Activated gamma-delta T cell treated with Interleukin-2 at 50 U/mL for 16 hours (primary cell): ENCODE data around the gene PSEN2.
"Not testable (repeated sequence)": the region's sequence is repeated elsewhere in the genome, so short reads cannot be mapped to it uniquely, and the experiment has no call there.

Experiments
- DNase-seq: peaks from one replicate; pipeline ENCODE4 v3.0.0-alpha.2; 2020

PSEN2 gene

DNA sequence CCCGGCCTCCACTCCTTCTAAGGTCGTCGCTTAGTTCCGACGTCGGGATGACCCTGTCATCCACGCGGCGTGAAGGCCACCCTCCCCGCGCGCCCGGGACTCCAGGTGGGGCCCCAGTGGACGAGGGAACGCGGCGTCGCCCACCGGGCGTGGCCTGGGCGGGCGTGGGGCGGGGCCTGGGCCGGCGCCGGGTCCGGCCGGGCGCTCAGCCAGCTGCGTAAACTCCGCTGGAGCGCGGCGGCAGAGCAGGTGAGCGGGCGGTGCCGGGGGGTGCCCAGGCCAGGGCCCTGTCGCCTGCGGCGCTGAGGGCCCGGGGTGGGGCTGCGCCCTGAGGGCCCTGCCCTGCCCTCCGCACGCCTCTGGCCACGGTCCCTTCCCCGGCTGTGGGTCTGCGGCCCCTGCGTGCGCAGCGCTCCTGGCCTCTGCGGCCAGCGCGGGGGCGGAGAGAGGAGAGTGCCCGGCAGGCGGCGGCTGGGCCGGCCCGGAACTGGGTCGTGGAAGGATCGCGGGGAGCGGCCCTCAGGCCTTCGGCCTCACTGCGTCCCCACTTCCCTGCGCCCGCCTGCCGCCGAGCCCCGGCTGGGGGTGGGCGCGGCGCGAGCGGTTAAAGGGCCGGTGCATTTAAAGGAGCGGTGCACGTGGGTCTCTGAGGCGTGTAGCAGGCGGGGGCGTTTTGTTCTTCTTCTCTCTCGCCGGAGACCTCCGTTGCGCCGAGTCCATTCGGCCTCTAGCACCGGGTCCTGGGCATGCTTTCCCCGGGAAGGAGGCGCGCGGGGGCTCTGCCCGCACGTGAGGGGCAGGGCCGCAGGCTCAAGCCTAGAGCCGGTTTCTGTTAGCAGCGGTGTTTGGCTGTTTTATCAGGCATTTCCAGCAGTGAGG lies at the start of gene PSEN2:
TSS of gene PSEN2 (plus strand) at position 216 of the 879 bp plus-strand sequence. CDS start 11,292 bp downstream, outside the sequence.
- peak; percentile 52 for DNase-seq

- no peak for DNase-seq
Measured at GRCh38 chr1:226820941-226821718, 49.3 kb upstream of the PSEN2 start.

DNA sequence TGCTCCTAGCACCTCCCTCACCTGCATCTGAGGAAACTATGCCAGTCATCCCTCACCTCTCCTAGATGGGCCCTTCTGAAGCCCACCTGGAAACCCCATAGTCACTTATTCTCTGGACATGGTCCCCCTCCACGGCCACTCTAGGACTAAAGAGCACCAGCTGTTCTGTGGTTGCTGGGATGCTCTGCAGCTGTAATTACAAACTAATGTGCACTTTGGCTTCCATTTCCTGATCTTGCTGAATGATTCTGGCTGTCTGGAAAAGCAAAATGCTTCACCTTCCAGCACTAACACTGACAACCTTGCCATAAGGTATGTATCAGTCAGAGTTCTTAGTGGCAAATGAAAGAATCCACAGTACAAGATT lies 48.7 kb upstream of the PSEN2 start:
- DNase-seq, result no peak

DNA sequence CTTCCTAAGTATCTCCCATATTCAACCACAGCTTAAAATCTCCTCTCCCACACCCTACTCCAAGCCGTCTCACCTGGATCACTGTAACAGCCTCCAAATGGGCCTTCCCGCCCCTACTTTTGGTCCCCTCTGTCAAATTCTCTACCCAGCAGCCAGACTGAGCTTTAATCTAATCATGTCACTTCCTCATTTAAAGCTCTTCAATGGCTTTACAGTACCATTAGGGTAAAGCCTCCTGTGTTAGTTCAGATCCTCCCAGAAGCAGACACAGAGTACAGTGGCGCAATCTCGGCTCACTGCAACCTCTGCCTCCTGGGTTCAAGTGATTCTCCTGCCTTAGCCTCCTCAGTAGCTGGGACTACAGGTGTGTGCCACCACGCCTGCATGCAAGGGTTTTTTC lies 46.8 kb upstream of the PSEN2 start:
- DNase-seq, result no peak

DNA sequence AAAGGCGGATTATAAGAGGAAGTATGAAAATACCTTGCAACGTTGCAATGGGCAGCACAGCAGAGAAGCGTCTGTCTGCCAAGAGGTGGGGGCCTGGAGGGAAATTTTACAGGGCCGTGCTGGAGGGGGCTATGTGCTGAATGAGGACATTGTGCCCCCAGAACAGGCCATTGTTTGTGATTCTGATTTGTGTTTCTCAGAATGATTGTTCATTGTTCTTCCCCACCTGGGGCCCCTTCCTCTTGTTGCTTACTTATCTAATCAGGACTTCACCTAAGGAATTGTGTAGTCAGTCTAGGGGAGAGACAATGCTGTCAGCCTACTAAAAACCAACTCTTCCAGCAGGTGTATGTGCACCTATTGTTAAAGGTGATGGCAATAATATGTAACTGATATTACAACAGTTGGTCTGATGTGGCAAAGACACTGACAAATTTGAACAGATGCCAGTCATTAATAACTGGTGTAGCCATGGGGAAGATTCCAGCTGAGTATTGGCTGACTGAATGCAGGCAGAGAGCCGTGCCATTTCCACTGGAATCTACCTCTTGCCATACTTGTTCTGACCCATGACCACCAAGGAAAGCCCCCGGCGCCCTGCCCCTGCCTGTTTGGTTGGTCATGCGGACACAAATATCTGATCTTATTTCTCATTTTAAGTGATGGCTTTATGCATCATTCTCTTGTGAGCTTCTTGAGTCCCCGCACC lies 45.2 kb upstream of the PSEN2 start:
- no peak for DNase-seq

DNA sequence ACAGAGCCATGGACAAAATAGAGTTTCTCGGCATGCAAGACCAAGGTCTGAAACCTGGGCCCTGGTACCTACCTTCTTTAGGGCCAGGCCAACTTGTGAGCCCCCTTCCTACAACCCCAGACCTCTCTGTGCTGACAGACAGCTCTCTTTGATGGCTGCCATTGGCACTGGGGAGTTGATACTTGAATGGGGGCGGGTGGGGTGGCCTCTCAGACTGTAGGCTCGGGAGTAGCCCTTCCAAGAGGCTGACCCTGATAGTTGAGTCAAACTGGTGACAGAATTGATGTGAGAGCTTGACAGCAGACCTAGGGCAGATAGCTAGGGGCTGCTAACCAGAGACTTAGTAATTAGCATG lies 44.7 kb upstream of the PSEN2 start:
- DNase-seq, result no peak

GRCh38 chr1:226826479-226827261 lies 43.7 kb upstream of the PSEN2 start:
- DNase-seq, result no peak

DNA sequence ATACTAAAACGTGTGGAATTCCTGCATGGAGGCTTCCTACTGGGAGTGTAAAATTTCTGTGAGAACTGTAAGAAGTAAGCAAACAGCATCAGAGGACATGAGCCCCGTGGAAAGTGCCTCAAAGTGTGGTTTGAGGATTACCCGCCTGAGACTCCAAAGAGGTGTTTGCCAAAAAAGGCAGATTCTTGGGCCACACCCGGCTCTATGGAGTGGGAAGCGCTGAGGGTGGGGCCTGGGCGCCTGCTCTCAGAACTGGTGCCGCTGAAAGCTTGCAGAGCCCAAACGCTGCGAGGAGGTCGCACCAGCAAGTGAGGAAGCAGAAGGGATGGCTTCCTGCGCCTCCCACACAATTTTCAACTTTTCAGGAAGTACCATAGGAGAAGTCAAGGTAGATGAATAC lies 43.0 kb upstream of the PSEN2 start:
- no peak for DNase-seq

GRCh38 chr1:226827968-226828513 lies 42.4 kb upstream of the PSEN2 start:
- DNase-seq, result peak; percentile 96

DNA sequence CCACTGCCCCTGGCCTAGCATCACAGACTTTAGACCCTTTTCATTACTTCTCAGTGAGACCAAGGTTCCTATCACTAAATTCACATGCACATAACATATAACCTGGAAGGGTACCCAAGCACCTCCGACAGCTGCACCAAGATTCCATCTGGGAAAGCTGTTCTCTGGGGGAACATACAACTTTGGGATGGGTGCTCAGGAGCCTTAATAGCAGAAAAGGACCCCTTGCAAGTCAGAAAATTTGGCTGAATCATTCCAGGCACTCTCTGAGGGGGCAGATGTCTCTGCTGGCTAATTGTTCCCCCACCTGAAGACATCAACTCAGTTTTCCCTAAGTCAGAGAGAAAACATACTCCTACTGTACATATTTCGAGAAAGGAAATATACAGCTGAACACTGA lies 41.3 kb upstream of the PSEN2 start:
- DNase-seq, result no peak

DNA sequence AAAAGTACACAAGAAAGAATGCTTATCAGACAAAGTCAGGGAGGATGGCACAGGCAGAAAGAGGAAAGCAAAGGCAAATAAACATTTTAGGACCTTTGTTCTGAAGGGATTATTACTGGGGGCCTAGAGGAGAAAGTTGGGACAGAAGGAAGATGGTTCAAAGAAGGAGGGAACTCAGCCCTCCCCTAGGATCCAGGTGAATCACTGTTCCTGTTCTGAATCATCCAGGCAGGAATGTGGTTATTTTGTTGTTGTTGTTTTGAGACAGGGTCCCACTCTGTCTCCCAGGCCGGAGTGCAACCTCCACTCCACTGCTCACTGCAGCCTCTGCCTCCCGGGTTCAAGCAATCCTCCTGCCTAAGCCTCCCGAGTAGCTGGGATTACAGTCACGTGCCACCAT lies 38.5 kb upstream of the PSEN2 start:
- no peak for DNase-seq

DNA sequence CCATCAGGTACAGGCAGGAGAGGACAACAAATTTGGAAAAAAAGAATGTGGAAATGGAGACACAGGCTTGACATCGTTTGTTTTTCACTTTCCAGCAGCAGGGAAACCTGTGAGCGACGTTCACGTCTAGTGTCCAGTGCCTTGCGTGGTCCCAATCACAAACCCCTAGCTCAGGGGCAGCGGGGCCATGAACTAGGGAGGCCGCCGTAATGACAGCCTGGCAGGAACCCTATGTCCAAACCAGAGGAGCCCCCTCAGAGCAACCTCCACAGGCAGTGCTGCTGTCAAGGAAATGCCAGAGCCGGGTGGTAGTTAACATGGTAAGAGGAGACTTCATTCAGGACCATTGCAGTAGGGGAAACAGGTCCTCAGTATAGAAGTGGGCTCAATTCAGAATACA lies 37.8 kb upstream of the PSEN2 start:
- DNase-seq, result no peak

GRCh38 chr1:226834179-226834578 lies 36.2 kb upstream of the PSEN2 start:
- not testable (repeated sequence) for DNase-seq

DNA sequence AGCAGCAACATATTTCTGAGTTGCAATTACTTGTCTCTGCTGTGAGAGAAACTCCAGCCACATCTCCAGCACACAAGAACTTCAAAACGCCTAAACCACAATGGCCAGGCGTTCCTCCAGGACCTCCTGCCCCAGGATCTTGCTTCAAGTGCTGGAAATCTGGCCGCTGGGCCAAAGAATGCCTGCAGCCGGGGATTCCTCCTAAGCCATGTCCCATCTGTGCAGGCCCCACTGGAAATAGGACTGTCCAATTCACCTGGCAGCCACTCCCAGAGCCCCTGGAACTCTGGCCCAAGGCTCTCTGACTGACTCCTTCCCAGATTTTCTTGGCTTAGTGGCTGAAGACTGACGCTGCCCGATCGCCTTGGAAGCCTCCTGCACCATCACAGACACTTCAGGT lies 35.0 kb upstream of the PSEN2 start:
- not testable (repeated sequence) for DNase-seq

DNA sequence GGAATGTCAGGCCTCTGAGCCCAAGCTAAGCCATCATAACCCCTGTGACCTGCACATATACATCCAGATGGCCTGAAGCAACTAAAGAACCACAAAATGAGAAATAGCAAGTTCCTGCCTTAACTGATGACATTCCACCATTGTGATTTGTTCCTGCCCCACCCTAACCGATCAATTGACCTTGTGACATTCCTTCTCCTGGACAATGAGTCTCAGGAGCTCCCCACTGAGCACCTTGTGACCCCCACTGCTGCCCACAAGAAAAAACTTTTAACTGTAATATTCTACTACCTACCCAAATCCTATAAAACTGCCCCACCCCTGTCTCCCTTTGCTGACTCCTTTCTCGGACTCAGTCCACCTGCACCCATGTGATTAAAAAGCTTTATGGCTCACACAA lies 32.5 kb upstream of the PSEN2 start:
- not testable (repeated sequence) for DNase-seq

DNA sequence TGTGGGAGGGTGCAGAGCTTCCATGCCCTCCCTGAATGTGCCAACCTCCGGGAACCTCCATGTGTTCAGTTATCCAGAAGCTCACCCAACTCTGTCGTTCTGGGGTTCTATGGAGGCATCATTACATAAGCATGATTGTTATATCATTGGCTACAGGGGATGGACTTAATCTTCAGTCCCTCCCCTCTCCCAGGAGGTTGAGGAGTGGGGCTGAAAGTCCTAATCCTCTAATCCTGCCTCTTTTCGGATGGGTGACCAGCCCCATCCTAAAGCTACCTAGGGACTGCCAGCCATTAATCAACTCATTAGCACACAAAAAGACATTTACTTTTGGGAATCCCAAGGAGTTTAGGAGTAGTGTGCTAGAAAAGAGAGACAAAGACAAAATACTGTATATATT lies 32.0 kb upstream of the PSEN2 start:
- DNase-seq, result no peak

DNA sequence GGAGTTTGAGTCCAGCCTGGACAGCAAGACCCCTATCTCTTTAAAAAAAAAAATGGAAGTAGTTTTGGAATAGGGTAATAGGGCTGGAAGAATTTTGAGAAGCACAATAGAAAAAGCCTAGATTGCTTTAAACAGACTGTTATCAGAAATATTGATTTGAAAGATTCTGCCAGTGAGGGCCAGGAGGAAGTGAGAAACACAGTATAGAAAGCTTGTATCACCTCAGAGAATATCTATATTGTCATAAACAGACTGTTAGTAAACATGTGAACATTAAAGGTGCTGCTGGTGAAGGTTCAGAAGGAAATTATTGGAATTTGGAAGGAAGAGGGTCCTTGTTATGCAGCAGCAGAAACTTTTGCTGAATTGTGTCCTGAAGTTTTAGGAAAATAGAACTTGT lies 24.8 kb upstream of the PSEN2 start:
- no peak for DNase-seq

GRCh38 chr1:226846786-226847185 lies 23.6 kb upstream of the PSEN2 start:
- DNase-seq, result no peak

DNA sequence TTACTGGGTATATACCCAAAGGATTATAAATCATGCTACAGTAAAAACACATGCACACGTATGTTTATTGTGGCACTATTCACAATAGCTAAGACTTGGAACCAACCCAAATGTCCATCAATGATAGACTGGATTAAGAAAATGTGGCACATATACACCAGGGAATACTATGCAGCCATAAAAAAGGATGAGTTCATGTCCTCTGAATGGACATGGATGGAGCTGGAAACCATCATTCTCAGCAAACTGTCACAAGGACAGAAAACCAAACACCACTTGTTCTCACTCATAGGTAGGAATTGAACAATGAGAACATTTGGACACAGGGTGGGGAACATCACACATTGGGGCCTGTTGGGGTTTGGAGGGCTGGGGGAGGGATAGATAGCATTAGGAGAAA lies 15.9 kb upstream of the PSEN2 start:
- DNase-seq, result not testable (repeated sequence)

GRCh38 chr1:226862890-226863289 lies 7.5 kb upstream of the PSEN2 start:
- no peak for DNase-seq

- no peak for DNase-seq
Measured at GRCh38 chr1:226863446-226863845, 7.0 kb upstream of the PSEN2 start.

DNA sequence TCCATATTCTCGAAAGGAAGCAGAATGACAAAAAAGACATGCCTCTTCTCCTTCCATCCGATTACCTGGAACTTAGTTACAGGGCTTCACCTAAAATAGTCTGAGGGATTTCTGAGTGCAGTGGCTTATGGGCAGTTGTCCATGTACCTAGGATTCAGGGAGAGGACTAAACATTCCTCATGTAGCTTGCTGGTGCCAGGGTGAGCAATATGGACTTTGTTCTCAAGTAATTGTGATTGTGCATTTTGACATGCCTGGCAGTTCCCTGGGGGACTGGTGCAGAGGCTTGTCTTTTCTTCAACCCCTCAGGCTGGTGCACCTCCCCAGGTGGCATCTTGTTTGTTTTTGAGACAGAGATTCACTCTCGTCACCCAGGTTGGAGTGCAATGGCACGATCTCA lies 6.1 kb upstream of the PSEN2 start:
- DNase-seq, result no peak

DNA sequence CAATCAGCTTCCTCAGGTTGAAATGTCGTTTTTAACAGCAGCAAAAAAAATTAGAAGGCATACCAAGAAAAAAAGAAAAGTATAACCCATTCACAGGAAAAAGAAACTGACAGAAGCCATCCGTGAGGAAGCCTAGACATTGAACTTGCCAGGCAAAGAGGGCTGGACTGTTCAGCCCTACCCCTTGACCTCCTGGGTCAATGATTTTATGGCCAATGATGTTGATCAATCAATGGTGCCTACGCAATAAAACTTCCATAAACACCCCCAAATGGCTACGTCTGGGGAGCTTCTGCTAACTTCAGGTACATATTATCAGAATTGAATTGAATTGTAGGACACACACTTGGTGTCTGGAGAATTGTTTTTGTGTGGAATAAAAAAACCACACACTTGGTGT lies 4.8 kb upstream of the PSEN2 start:
- no peak for DNase-seq
